H1 (cell line): ENCODE measurements around the gene SPTBN5. TPM values are rescaled to one million over a fixed set of nuclear protein-coding genes. Genes with fewer than 3 reads are reported as not detected.

Experiments used
- CTCF ChIA-PET: fragments of 300-600 bp; sonication (Branson Sonifier 250); formaldehyde crosslinking; loops from one replicate; lab custom pipeline; 2021; ENCODE audit not compliant: partially characterized antibody; lab: Charles Lee
- POLR2A ChIA-PET: fragments of 300-600 bp; sonication (Branson Sonifier 250); formaldehyde crosslinking; loops from one replicate; lab custom pipeline; 2021; ENCODE audit warnings: inconsistent platforms; ENCODE audit not compliant: partially characterized antibody; lab: Charles Lee
- DNase-seq, 2 experiments: peaks; one replicate each; pipeline versions ENCODE4 v3.0.0 to v3.0.0-alpha.2; 2010 to 2022; ENCODE audit warnings: low spot score in 2 of 2, low read depth in 1 of 2, mixed read lengths in 1 of 2
- FAIRE-seq: peaks from 2 replicates; lab custom pipeline; 2011; peaks lifted over from hg19 to GRCh38; lab: Jason Lieb, UNC
- H2AFZ ChIP-seq: 2 replicates; pipeline ENCODE4 v1.8.1; 2012; ENCODE audit warnings: low read length, inconsistent platforms
- H2AK5ac ChIP-seq: 2 replicates; pipeline ENCODE4 v1.6.1; 2013; ENCODE audit warnings: low read depth, low read length
- H2BK120ac ChIP-seq: replicated peaks from 2 replicates; pipeline ENCODE3; 2013; ENCODE audit warnings: low read depth, low read length, inconsistent platforms
- H2BK12ac ChIP-seq: 2 replicates; pipeline ENCODE4 v1.6.1; 2013; ENCODE audit warnings: low read depth, low read length
- H2BK15ac ChIP-seq: 2 replicates; pipeline ENCODE4 v1.6.1; 2013; ENCODE audit warnings: low read length
- H2BK20ac ChIP-seq: 2 replicates; pipeline ENCODE4 v1.6.1; 2013; ENCODE audit warnings: low read length
- H2BK5ac ChIP-seq: 2 replicates; pipeline ENCODE4 v1.6.1; 2013; ENCODE audit warnings: low read depth, low read length
- H3K14ac ChIP-seq: 2 replicates; pipeline ENCODE4 v1.6.1; 2013; ENCODE audit warnings: inconsistent platforms; ENCODE audit not compliant: insufficient read length
- H3K18ac ChIP-seq: 2 replicates; pipeline ENCODE4 v1.6.1; 2013; ENCODE audit warnings: low read length; ENCODE audit errors: extremely low read depth
- H3K23ac ChIP-seq: 2 replicates; pipeline ENCODE4 v1.6.1; 2013; ENCODE audit warnings: inconsistent platforms; ENCODE audit not compliant: insufficient read length
- H3K23me2 ChIP-seq: 2 replicates; pipeline ENCODE4 v1.6.1; 2013; ENCODE audit warnings: low read depth, low read length
- H3K27ac ChIP-seq: 2 replicates; pipeline ENCODE4 v1.6.1; 2011; ENCODE audit warnings: low read depth, low read length, inconsistent platforms
- H3K27me3 ChIP-seq, 4 experiments: replicated peaks in 1 of 4; 1 replicate in 1 of 4; 2 replicates in 3 of 4; pipeline versions ENCODE4 v1.6.1 to v1.8.1; 2011 to 2013; ENCODE audit warnings: low read length in 3 of 4, mild to moderate bottlenecking in 3 of 4, inconsistent platforms in 2 of 4, mixed read lengths in 2 of 4, moderate library complexity in 1 of 4; ENCODE audit not compliant: control insufficient read depth in 3 of 4, insufficient read depth in 3 of 4; ENCODE audit errors: extremely low read depth in 1 of 4
- H3K36me3 ChIP-seq, 4 experiments: 2 replicates each; pipeline versions ENCODE4 v1.6.1 to v1.8.1; 2011 to 2013; ENCODE audit warnings: mild to moderate bottlenecking in 4 of 4, low read length in 3 of 4, moderate library complexity in 2 of 4, control low read depth in 1 of 4, inconsistent platforms in 1 of 4; ENCODE audit not compliant: insufficient read depth in 4 of 4, control insufficient read depth in 2 of 4
- H3K4ac ChIP-seq: replicated peaks from 2 replicates; pipeline ENCODE3; 2013; ENCODE audit warnings: low read length, low read depth, mixed read lengths, inconsistent platforms; ENCODE audit not compliant: insufficient read length
- H3K4me1 ChIP-seq, 4 experiments: replicated peaks in 1 of 4; 1 replicate in 1 of 4; 2 replicates in 3 of 4; pipeline versions ENCODE4 v1.6.1 to v1.8.1; 2011 to 2013; ENCODE audit warnings: low read length in 3 of 4, inconsistent platforms in 2 of 4, mixed read lengths in 1 of 4; ENCODE audit not compliant: insufficient read depth in 4 of 4, control insufficient read depth in 3 of 4
- H3K4me2 ChIP-seq, 2 experiments: 2 replicates each; pipeline versions ENCODE4 v1.6.1 to v1.8.1; 2011 to 2013; ENCODE audit warnings: low read depth in 2 of 2, low read length in 2 of 2, control low read depth in 1 of 2, inconsistent platforms in 1 of 2, mild to moderate bottlenecking in 1 of 2; ENCODE audit not compliant: insufficient read depth in 1 of 2
- H3K4me3 ChIP-seq, 4 experiments: fragments of 200-600, 300-600 bp in 1 of 4; sonication (generic), shearing (Covaris generic), sonication (Bioruptor Twin) in 1 of 4; 2 replicates each; pipeline versions ENCODE4 v1.5.1 to v1.8.1; 2011 to 2016; ENCODE audit warnings: low read length in 4 of 4, low read depth in 3 of 4, control low read depth in 2 of 4, inconsistent platforms in 2 of 4, mild to moderate bottlenecking in 2 of 4, mixed read lengths in 1 of 4, moderate library complexity in 1 of 4; ENCODE audit not compliant: insufficient read depth in 2 of 4; ENCODE audit errors: extremely low read depth in 1 of 4
- H3K56ac ChIP-seq: replicated peaks from 2 replicates; pipeline ENCODE3; 2013; ENCODE audit warnings: low read depth, mild to moderate bottlenecking, mixed read lengths, low read length, inconsistent platforms; ENCODE audit not compliant: insufficient read length
- H3K79me1 ChIP-seq: 2 replicates; pipeline ENCODE4 v1.6.1; 2013; ENCODE audit warnings: low read depth, low read length, control low read depth
- H3K79me2 ChIP-seq, 2 experiments: 2 replicates each; pipeline versions ENCODE4 v1.6.1 to v1.8.1; 2012 to 2013; ENCODE audit warnings: low read length in 2 of 2, mild to moderate bottlenecking in 2 of 2, inconsistent platforms in 1 of 2; ENCODE audit not compliant: insufficient read depth in 2 of 2, control insufficient read depth in 1 of 2
- H3K9ac ChIP-seq, 4 experiments: replicated peaks in 1 of 4; 1 replicate in 1 of 4; 2 replicates in 3 of 4; pipeline versions ENCODE4 v1.6.1 to v1.8.1; 2011 to 2013; ENCODE audit warnings: low read depth in 3 of 4, low read length in 3 of 4, control low read depth in 2 of 4, mild to moderate bottlenecking in 2 of 4, moderate library complexity in 2 of 4, inconsistent platforms in 1 of 4; ENCODE audit errors: extremely low read depth in 1 of 4
- H3K9me3 ChIP-seq, 2 experiments: 2 replicates each; pipeline versions ENCODE4 v1.6.1 to v1.8.1; 2012 to 2013; ENCODE audit warnings: mild to moderate bottlenecking in 2 of 2, moderate library complexity in 2 of 2, control low read depth in 1 of 2, inconsistent platforms in 1 of 2, low read depth in 1 of 2, low read length in 1 of 2, mixed read lengths in 1 of 2; ENCODE audit not compliant: insufficient read depth in 2 of 2
- H4K20me1 ChIP-seq, 2 experiments: replicated peaks in 1 of 2; 2 replicates each; pipeline versions ENCODE3 to v1.8.1; 2011 to 2013; ENCODE audit warnings: inconsistent platforms in 2 of 2, low read length in 2 of 2, mild to moderate bottlenecking in 1 of 2; ENCODE audit not compliant: insufficient read depth in 2 of 2, control insufficient read depth in 1 of 2
- H4K5ac ChIP-seq: 2 replicates; pipeline ENCODE4 v1.6.1; 2013; ENCODE audit warnings: low read length, low read depth, mixed read lengths, inconsistent platforms; ENCODE audit not compliant: insufficient read length
- H4K8ac ChIP-seq: 2 replicates; pipeline ENCODE4 v1.8.0; 2013; ENCODE audit warnings: mild to moderate bottlenecking, moderate library complexity, low read length, inconsistent platforms; ENCODE audit not compliant: insufficient read depth; ENCODE audit errors: extremely low read depth
- H4K91ac ChIP-seq: replicated peaks from 2 replicates; pipeline ENCODE3; 2013; ENCODE audit warnings: low read length, mixed read lengths, inconsistent platforms; ENCODE audit not compliant: insufficient read length
- CBX5 ChIP-seq: fragments of 300-800, 300-1000 bp; sonication (generic); IDR thresholded peaks from 2 replicates; pipeline ENCODE4 v1.7.1; 2016; ENCODE audit warnings: antibody characterized with exemption, low read length, low read depth
- CBX8 ChIP-seq: fragments of 300-800, 300-1000 bp; sonication (generic); IDR thresholded peaks from 2 replicates; pipeline ENCODE4 v1.7.1; 2016; ENCODE audit warnings: low read depth, low read length, borderline replicate concordance
- CREB1 ChIP-seq: IDR thresholded peaks from 2 replicates; pipeline ENCODE4 v1.6.1; 2012; ENCODE audit warnings: inconsistent platforms
- HDAC2 ChIP-seq, 2 experiments: fragments of 300-600 bp in 1 of 2; sonication (generic) in 1 of 2; IDR thresholded peaks; 2 replicates each; pipeline ENCODE4 v1.6.1; 2011 to 2012; ENCODE audit warnings: low read depth in 2 of 2, low read length in 2 of 2, mild to moderate bottlenecking in 2 of 2, moderate library complexity in 2 of 2, borderline replicate concordance in 1 of 2, inconsistent platforms in 1 of 2
- HDAC6 ChIP-seq: IDR thresholded peaks from one replicate; pipeline ENCODE4 v1.7.1; 2012; ENCODE audit warnings: low read depth, mild to moderate bottlenecking, inconsistent platforms, low read length, moderate library complexity
- NANOG ChIP-seq: IDR thresholded peaks from 2 replicates; pipeline ENCODE4 v1.6.1; 2011; ENCODE audit warnings: low read length, low read depth, mild to moderate bottlenecking, inconsistent platforms; ENCODE audit not compliant: insufficient read depth, poor library complexity, severe bottlenecking
- POU5F1 ChIP-seq: IDR thresholded peaks from 2 replicates; pipeline ENCODE4 v1.6.1; 2011; ENCODE audit warnings: low read depth, mild to moderate bottlenecking, low read length, moderate library complexity
- RAD21 ChIP-seq, 2 experiments: IDR thresholded peaks in 1 of 2; conservative IDR thresholded peaks in 1 of 2; 2 replicates each; pipeline ENCODE4 v1.6.1; 2011; ENCODE audit warnings: low read depth in 2 of 2, low read length in 2 of 2, improper control_type of control experiment in 1 of 2, inconsistent platforms in 1 of 2, mild to moderate bottlenecking in 1 of 2, moderate library complexity in 1 of 2
- SP1 ChIP-seq: IDR thresholded peaks from 2 replicates; pipeline ENCODE4 v1.6.1; 2011; ENCODE audit warnings: low read depth, low read length
- TAF7 ChIP-seq: optimal IDR thresholded peaks from 2 replicates; pipeline ENCODE3; 2011; ENCODE audit warnings: low read depth, mild to moderate bottlenecking, inconsistent platforms, low read length, moderate library complexity, borderline replicate concordance
- TBP ChIP-seq: IDR thresholded peaks from 2 replicates; pipeline ENCODE4 v1.6.1; 2011; ENCODE audit warnings: low read depth, low read length, improper control_type of control experiment
- USF2 ChIP-seq: IDR thresholded peaks from 2 replicates; pipeline ENCODE4 v1.6.1; 2011; ENCODE audit warnings: low read length, improper control_type of control experiment
- ZNF274 ChIP-seq: IDR thresholded peaks from 2 replicates; pipeline ENCODE4 v1.7.0; 2012; ENCODE audit warnings: low read length, borderline replicate concordance; ENCODE audit errors: extremely low read depth
- WGBS, 2 experiments: shearing (Covaris generic) in 1 of 2; methylation state at CpG; one replicate each; pipeline versions ENCODE4 v1.1.6 to v1.1.7; 2013 to 2015; ENCODE audit warnings: low lambda C conversion rate in 2 of 2, mixed read lengths in 2 of 2, inconsistent platforms in 1 of 2, low coverage in 1 of 2, missing lambda C conversion rate in 1 of 2; ENCODE audit not compliant: insufficient replicate concordance in 2 of 2, insufficient coverage in 1 of 2, insufficient read length in 1 of 2; ENCODE audit errors: extremely low coverage in 1 of 2, missing lambda C conversion rate in 1 of 2; 5-methylcytosine and 5-hydroxymethylcytosine counted together
- polyA plus RNA-seq, 7 experiments: library from polyadenylated mRNA; depleted of rRNA in 3 of 7; stranded (reverse) in 5 of 7; unstranded in 2 of 7; fragments of >200 nt in 5 of 7; fragments of 200-250 nt in 2 of 7; gene quantifications; 1 replicate in 5 of 7; 2 replicates in 1 of 7; 4 replicates in 1 of 7; pipeline versions ENCODE4 v1.2.1 to v1.2.3, GENCODE V29; 2011 to 2013; ENCODE audit warnings: missing spikeins in 2 of 7, mixed read lengths in 2 of 7
- total RNA-seq: library from RNA; stranded (reverse); fragmentation: NEBNext Ultra II Directional; extraction: Animal tissue kit (Norgen Biotek cat#: 25700); gene quantifications from 2 replicates; pipeline ENCODE4 v1.2.1, GENCODE V29; 2021

Gene SPTBN5
- total and polyA plus RNA-seq, 2 of the 8 experiments (the other 6 are each of a cell fraction or from before 2014, with no cell fraction given) = 0.32 to 0.84 TPM

GRCh38 chr15:41804361-41804760 is 89.5 kb downstream of the SPTBN5 start:
- Histone ChIP-seq H2BK20ac (no peak overlapping the region), H3K56ac (no peak overlapping the region), H4K8ac (no peak overlapping the region), H2BK120ac (no peak overlapping the region), H3K36me3 (no peaks in the 10 kb centered on the region), H3K4ac (no peak overlapping the region), H3K27ac (no peak overlapping the region), H3K79me1 (no peaks in the 10 kb centered on the region), H3K4me3 (no peak overlapping the region), H2AFZ (no peak overlapping the region), H2BK15ac (no peak overlapping the region), H3K4me1 (peaks cover 0 to 4% (median 2%) of the 10 kb centered on the region in 4 experiments; a peak in 4 of 7 replicates), H3K9me3 (no peaks in the 10 kb centered on the region), H3K79me2 (no peaks in the 10 kb centered on the region), H3K4me2 (no peak overlapping the region), H2BK5ac (peak overlapping the region; percentile 24; the same call in 1 of the 2 replicates), H3K14ac (no peak overlapping the region), H4K91ac (no peak overlapping the region), H4K20me1 (no peaks in the 10 kb centered on the region), H2AK5ac (no peak overlapping the region), H4K5ac (no peak overlapping the region), H3K23me2 (no peaks in the 10 kb centered on the region), H2BK12ac (no peak overlapping the region), H3K23ac (no peak overlapping the region), H3K18ac (no peak overlapping the region), H3K9ac (no peak overlapping the region), H3K27me3 (no peaks in the 10 kb centered on the region)
- ChIA-PET CTCF (interaction anchor here (1.1 to 13.7 kb wide), 4 partner anchors 20 to 223 kb away, joined by 3 to 283 read pairs (median 5); partner anchors contain the start of gene MAPKBP1), POLR2A (no interaction called here)
- DNase-seq = no peak
- WGBS, 2 experiments = 85% methylated on average over 2 of the region's 2 CpGs; no CpG with 5 or more reads in 1 of the 2 experiments
- no peak for FAIRE-seq
- TF ChIP-seq POU5F1 (no peak), HDAC6 (no peak), USF2 (no peak), RAD21 (IDR thresholded peaks at IDR 0.05 in 1 of 2, conservative IDR thresholded peaks at IDR 0.05 in 1 of 2; ENCODE audit: low read depth in 2 of 2, low read length in 2 of 2) (no peak), CREB1 (no peak), HDAC2 (IDR thresholded peaks at IDR 0.05; ENCODE audit: borderline replicate concordance in 1 of 2, low read depth in 2 of 2, low read length in 2 of 2) (no peak), SP1 (no peak), CBX5 (no peak), CBX8 (no peak), ZNF274 (no peak), TBP (no peak), NANOG (no peak), TAF7 (no peak)
